H9 (cell line): ENCODE data around the gene LENG9. TPM values are rescaled to one million over a fixed set of nuclear protein-coding genes. Genes with fewer than 3 reads are reported as not detected.
"Not testable (repeated sequence)": the region's sequence is repeated elsewhere in the genome, so short reads cannot be mapped to it uniquely, and the experiment has no call there.

ENCODE experiments used
- DNase-seq: peaks from one replicate; pipeline ENCODE4 v3.0.0-alpha.2; 2017
- H2AFZ ChIP-seq: one replicate; pipeline ENCODE4 v1.6.1; 2013; ENCODE audit warnings: mild to moderate bottlenecking, low read length, control low read depth, moderate library complexity
- H2AK5ac ChIP-seq: 2 replicates; pipeline ENCODE4 v1.6.1; 2013; ENCODE audit warnings: low read length, control low read depth, mixed read lengths; ENCODE audit not compliant: insufficient read length
- H2BK120ac ChIP-seq: one replicate; pipeline ENCODE4 v1.6.1; 2013; ENCODE audit warnings: low read depth, mild to moderate bottlenecking, low read length, control low read depth, inconsistent platforms; ENCODE audit not compliant: poor library complexity, severe bottlenecking
- H2BK12ac ChIP-seq: 2 replicates; pipeline ENCODE4 v1.6.1; 2013; ENCODE audit warnings: low read length, control low read depth, mixed read lengths, low read depth; ENCODE audit not compliant: insufficient read length
- H2BK15ac ChIP-seq: 2 replicates; pipeline ENCODE4 v1.6.1; 2013; ENCODE audit warnings: low read depth, low read length, control low read depth
- H2BK20ac ChIP-seq: one replicate; pipeline ENCODE4 v1.6.1; 2013; ENCODE audit warnings: low read depth, mild to moderate bottlenecking, low read length, control low read depth, inconsistent platforms; ENCODE audit not compliant: poor library complexity, severe bottlenecking
- H2BK5ac ChIP-seq: 2 replicates; pipeline ENCODE4 v1.6.1; 2013; ENCODE audit warnings: low read length, control low read depth, mixed read lengths; ENCODE audit not compliant: insufficient read length
- H3K14ac ChIP-seq: 2 replicates; pipeline ENCODE4 v1.6.1; 2013; ENCODE audit warnings: low read length, control low read depth; ENCODE audit not compliant: insufficient read depth
- H3K18ac ChIP-seq: 2 replicates; pipeline ENCODE4 v1.6.1; 2013; ENCODE audit warnings: low read depth, mild to moderate bottlenecking, mixed read lengths, low read length, control low read depth; ENCODE audit not compliant: insufficient read length
- H3K23ac ChIP-seq: 2 replicates; pipeline ENCODE4 v1.6.1; 2013; ENCODE audit warnings: low read length, control low read depth, mixed read lengths, low read depth; ENCODE audit not compliant: insufficient read length
- H3K23me2 ChIP-seq: 2 replicates; pipeline ENCODE4 v1.6.1; 2013; ENCODE audit warnings: low read depth, mild to moderate bottlenecking, mixed read lengths, low read length, control low read depth; ENCODE audit not compliant: insufficient read length, poor library complexity, severe bottlenecking
- H3K27ac ChIP-seq: 2 replicates; pipeline ENCODE4 v1.5.1; 2013; ENCODE audit warnings: low read length, control low read depth, mixed read lengths, low read depth; ENCODE audit not compliant: insufficient read length
- H3K27me3 ChIP-seq: 2 replicates; pipeline ENCODE4 v1.6.1; 2013; ENCODE audit warnings: low read length, control low read depth, inconsistent platforms; ENCODE audit not compliant: insufficient read depth
- H3K4ac ChIP-seq: 2 replicates; pipeline ENCODE4 v1.6.1; 2013; ENCODE audit warnings: low read depth, mild to moderate bottlenecking, control low read depth, inconsistent platforms, low read length, moderate library complexity
- H3K4me1 ChIP-seq: 2 replicates; pipeline ENCODE4 v1.6.1; 2013; ENCODE audit warnings: low read length, control low read depth, inconsistent platforms; ENCODE audit not compliant: insufficient read depth
- H3K4me2 ChIP-seq: 2 replicates; pipeline ENCODE4 v1.6.1; 2013; ENCODE audit warnings: low read length, control low read depth, mixed read lengths; ENCODE audit not compliant: insufficient read length, insufficient read depth
- H3K56ac ChIP-seq: 2 replicates; pipeline ENCODE4 v1.6.1; 2013; ENCODE audit warnings: low read depth, mild to moderate bottlenecking, mixed read lengths, low read length, control low read depth; ENCODE audit not compliant: insufficient read length
- H3K79me1 ChIP-seq: 2 replicates; pipeline ENCODE4 v1.6.1; 2013; ENCODE audit warnings: low read depth, mild to moderate bottlenecking, moderate library complexity, low read length, control low read depth, inconsistent platforms; ENCODE audit not compliant: insufficient read depth, poor library complexity, severe bottlenecking
- H3K79me2 ChIP-seq: 2 replicates; pipeline ENCODE4 v1.6.1; 2013; ENCODE audit warnings: low read length, control low read depth, inconsistent platforms; ENCODE audit not compliant: insufficient read depth
- H3K9ac ChIP-seq: 2 replicates; pipeline ENCODE4 v1.6.1; 2013; ENCODE audit warnings: low read length, control low read depth, mixed read lengths; ENCODE audit not compliant: insufficient read length; ENCODE audit errors: extremely low read depth
- H3K9me3 ChIP-seq: one replicate; pipeline ENCODE4 v1.6.1; 2013; ENCODE audit warnings: low read depth, low read length, inconsistent platforms; ENCODE audit not compliant: control insufficient read depth
- H3T11ph ChIP-seq: one replicate; pipeline ENCODE4 v1.6.1; 2013; ENCODE audit warnings: mild to moderate bottlenecking, low read length, control low read depth, inconsistent platforms
- H4K20me1 ChIP-seq: one replicate; pipeline ENCODE4 v1.6.1; 2013; ENCODE audit not compliant: control insufficient read depth, insufficient read length, insufficient read depth
- H4K5ac ChIP-seq: 2 replicates; pipeline ENCODE4 v1.6.1; 2013; ENCODE audit warnings: low read depth, mild to moderate bottlenecking, mixed read lengths, low read length, control low read depth; ENCODE audit not compliant: insufficient read length
- H4K8ac ChIP-seq: replicated peaks from 2 replicates; pipeline ENCODE4 v1.6.1; 2013; ENCODE audit warnings: low read length, control low read depth, mixed read lengths, low read depth; ENCODE audit not compliant: insufficient read length
- H4K91ac ChIP-seq: 2 replicates; pipeline ENCODE4 v1.6.1; 2013; ENCODE audit warnings: low read depth, mild to moderate bottlenecking, moderate library complexity, mixed read lengths, low read length, control low read depth; ENCODE audit not compliant: insufficient read length
- H3K27ac Mint-ChIP-seq, 3 experiments: 2 replicates in 2 of 3; 3 replicates in 1 of 3; pipeline ENCODE4 v1.8.0; 2020 to 2021; ENCODE audit warnings: mixed read lengths in 3 of 3, mild to moderate bottlenecking in 1 of 3, moderate library complexity in 1 of 3
- H3K27me3 Mint-ChIP-seq: 2 replicates; pipeline ENCODE4 v1.8.0; 2021; ENCODE audit warnings: low read depth, mild to moderate bottlenecking, moderate library complexity, mixed read lengths
- H3K36me3 Mint-ChIP-seq, 3 experiments: 2 replicates in 2 of 3; 3 replicates in 1 of 3; pipeline ENCODE4 v1.8.0; 2020 to 2021; ENCODE audit warnings: low read depth in 3 of 3, mixed read lengths in 3 of 3; ENCODE audit not compliant: insufficient read depth in 1 of 3
- H3K4me1 Mint-ChIP-seq, 2 experiments: 2 replicates each; pipeline ENCODE4 v1.8.0; 2020; ENCODE audit warnings: mixed read lengths in 2 of 2
- H3K4me3 Mint-ChIP-seq, 2 experiments: 2 replicates in 1 of 2; 3 replicates in 1 of 2; pipeline ENCODE4 v1.8.0; 2020 to 2021; ENCODE audit warnings: mild to moderate bottlenecking in 2 of 2, mixed read lengths in 2 of 2, moderate library complexity in 1 of 2
- H3K9me3 Mint-ChIP-seq, 2 experiments: 2 replicates in 1 of 2; 3 replicates in 1 of 2; pipeline ENCODE4 v1.8.0; 2020; ENCODE audit warnings: mild to moderate bottlenecking in 2 of 2, mixed read lengths in 2 of 2, moderate library complexity in 1 of 2
- WGBS: extraction: QIAGEN DNeasy Blood & Tissue Kit; methylation state at CpG from one replicate; pipeline ENCODE4 v1.1.7; 2013; ENCODE audit warnings: missing lambda C conversion rate, low lambda C conversion rate, mixed read lengths; ENCODE audit not compliant: insufficient read length; ENCODE audit errors: extremely low coverage; 5-methylcytosine and 5-hydroxymethylcytosine counted together
- total RNA-seq: library from RNA; stranded (reverse); gene quantifications from 2 replicates; pipeline ENCODE4 v1.2.1, GENCODE V29; 2021

The LENG9 gene
- total RNA-seq, 1 experiment from 2014 or later, result 3.8 TPM

- H3K9me3 Mint-ChIP-seq, result peaks cover 71 to 83% of the 10 kb centered on the region in 2 experiments
- H2BK5ac ChIP-seq, H3K56ac ChIP-seq, H3K9ac ChIP-seq, H3K27ac Mint-ChIP-seq, H3K4me3 Mint-ChIP-seq, H2AFZ ChIP-seq, H3K27me3 Mint-ChIP-seq, H4K20me1 ChIP-seq, H3K27ac ChIP-seq, H3K4ac ChIP-seq, H3K14ac ChIP-seq, H3K23me2 ChIP-seq, H3K79me1 ChIP-seq, H2BK15ac ChIP-seq, H3K27me3 ChIP-seq, H3K4me1 ChIP-seq, H3K4me2 ChIP-seq, H3T11ph ChIP-seq, H4K91ac ChIP-seq, H3K23ac ChIP-seq, H3K79me2 ChIP-seq, H4K5ac ChIP-seq, H2BK12ac ChIP-seq, H3K4me1 Mint-ChIP-seq, H2AK5ac ChIP-seq, H2BK20ac ChIP-seq, DNase-seq, H2BK120ac ChIP-seq, H4K8ac ChIP-seq, H3K18ac ChIP-seq: not testable (repeated sequence)
- peaks cover 24% of the 10 kb centered on the region for H3K9me3 ChIP-seq
- no CpG with 5 or more reads among the region's 3 CpGs for WGBS
- H3K36me3 Mint-ChIP-seq, result peaks cover 2 to 30% (median 11%) of the 10 kb centered on the region in 3 experiments; a peak in 6 of 7 replicates
These were observed 44.9 kb upstream of the LENG9 start for GRCh38 chr19:54508487-54508886.
